ENCODE measurements around the gene PRKN. TPM values are rescaled to one million over a fixed set of nuclear protein-coding genes. Genes with fewer than 3 reads are reported as not detected.

PRKN gene
- total and polyA plus RNA-seq, 9 of the 15 experiments (the other 6 are each of a cell fraction or from before 2014, with no cell fraction given), result 0.03 to 0.96 (median 0.15) TPM; not detected in 2

- 0% methylated on average over 6 of the region's 6 CpGs for WGBS (ENCODE audit: insufficient coverage, low coverage, missing lambda C conversion rate)
- in situ Hi-C loops (cut with MboI), result no loop called here
- CTCF ChIA-PET (ENCODE audit: low intra/inter-chr PET ratio), result no interaction called here
Measured at GRCh38 chr6:162525181-162525580, 202.4 kb downstream of the PRKN start.

More at GRCh38 chr6:162525181-162525580, 202.4 kb downstream of the PRKN start:
- Histone ChIP-seq H2AFZ (ENCODE audit: low read depth, low read length) (no peak overlapping the region), H3K4me3 (no peak overlapping the region), H3K36me3 (ENCODE audit: control insufficient read depth, insufficient read depth, low read length) (no peaks in the 10 kb centered on the region), H3K79me2 (ENCODE audit: control insufficient read depth, insufficient read depth, low read length) (no peaks in the 10 kb centered on the region), H3K9ac (ENCODE audit: insufficient read depth in 1 of 2, low read depth in 2 of 2, low read length in 2 of 2) (no peak overlapping the region), H3K4me1 (replicated peaks in 1 of 2; ENCODE audit: control insufficient read depth in 2 of 2, insufficient read depth in 2 of 2, low read length in 2 of 2) (no peaks in the 10 kb centered on the region), H3K27ac (ENCODE audit: extremely low read depth, low read depth, low read length) (no peak overlapping the region), H3K4me2 (ENCODE audit: insufficient read depth, low read length) (no peak overlapping the region), H4K20me1 (replicated peaks; ENCODE audit: control insufficient read depth, insufficient read depth, low read length) (no peaks in the 10 kb centered on the region), H3K9me1 (ENCODE audit: control insufficient read depth, insufficient read depth, low read length) (no peaks in the 10 kb centered on the region), H3K9me3 (replicated peaks; ENCODE audit: control insufficient read depth, insufficient read depth, low read depth, low read length) (no peaks in the 10 kb centered on the region), H3K27me3 (ENCODE audit: control insufficient read depth in 2 of 2, insufficient read depth in 2 of 2, low read length in 2 of 2) (no peaks in the 10 kb centered on the region)
- no peak for FAIRE-seq
- ATAC-seq, result no peak
- POLR2A ChIA-PET, result no interaction called here
- DNase-seq (ENCODE audit: extremely low read depth in 1 of 4, low spot score in 3 of 4), result no peak
- TF ChIP-seq, protein P1, sequence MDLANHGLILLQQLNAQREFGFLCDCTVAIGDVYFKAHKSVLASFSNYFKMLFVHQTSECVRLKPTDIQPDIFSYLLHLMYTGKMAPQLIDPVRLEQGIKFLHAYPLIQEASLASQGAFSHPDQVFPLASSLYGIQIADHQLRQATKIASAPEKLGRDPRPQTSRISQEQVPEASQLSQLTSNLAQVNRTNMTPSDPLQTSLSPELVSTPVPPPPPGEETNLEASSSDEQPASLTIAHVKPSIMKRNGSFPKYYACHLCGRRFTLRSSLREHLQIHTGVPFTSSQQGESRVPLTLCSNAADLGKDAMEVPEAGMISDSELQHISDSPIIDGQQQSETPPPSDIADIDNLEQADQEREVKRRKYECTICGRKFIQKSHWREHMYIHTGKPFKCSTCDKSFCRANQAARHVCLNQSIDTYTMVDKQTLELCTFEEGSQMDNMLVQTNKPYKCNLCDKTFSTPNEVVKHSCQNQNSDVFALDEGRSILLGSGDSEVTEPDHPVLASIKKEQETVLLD (IDR thresholded peaks at IDR 0.05), result no peak
- no peak for TF ChIP-seq ILF3 (IDR thresholded peaks at IDR 0.05; ENCODE audit: borderline replicate concordance)
- TF ChIP-seq ZNF444 (CRISPR knock-in tag; IDR thresholded peaks at IDR 0.05), result no peak
- TF ChIP-seq FIP1L1 (IDR thresholded peaks at IDR 0.05; ENCODE audit: low read depth, low read length, poor library complexity, severe bottlenecking), result no peak
- TF ChIP-seq, protein P2, sequence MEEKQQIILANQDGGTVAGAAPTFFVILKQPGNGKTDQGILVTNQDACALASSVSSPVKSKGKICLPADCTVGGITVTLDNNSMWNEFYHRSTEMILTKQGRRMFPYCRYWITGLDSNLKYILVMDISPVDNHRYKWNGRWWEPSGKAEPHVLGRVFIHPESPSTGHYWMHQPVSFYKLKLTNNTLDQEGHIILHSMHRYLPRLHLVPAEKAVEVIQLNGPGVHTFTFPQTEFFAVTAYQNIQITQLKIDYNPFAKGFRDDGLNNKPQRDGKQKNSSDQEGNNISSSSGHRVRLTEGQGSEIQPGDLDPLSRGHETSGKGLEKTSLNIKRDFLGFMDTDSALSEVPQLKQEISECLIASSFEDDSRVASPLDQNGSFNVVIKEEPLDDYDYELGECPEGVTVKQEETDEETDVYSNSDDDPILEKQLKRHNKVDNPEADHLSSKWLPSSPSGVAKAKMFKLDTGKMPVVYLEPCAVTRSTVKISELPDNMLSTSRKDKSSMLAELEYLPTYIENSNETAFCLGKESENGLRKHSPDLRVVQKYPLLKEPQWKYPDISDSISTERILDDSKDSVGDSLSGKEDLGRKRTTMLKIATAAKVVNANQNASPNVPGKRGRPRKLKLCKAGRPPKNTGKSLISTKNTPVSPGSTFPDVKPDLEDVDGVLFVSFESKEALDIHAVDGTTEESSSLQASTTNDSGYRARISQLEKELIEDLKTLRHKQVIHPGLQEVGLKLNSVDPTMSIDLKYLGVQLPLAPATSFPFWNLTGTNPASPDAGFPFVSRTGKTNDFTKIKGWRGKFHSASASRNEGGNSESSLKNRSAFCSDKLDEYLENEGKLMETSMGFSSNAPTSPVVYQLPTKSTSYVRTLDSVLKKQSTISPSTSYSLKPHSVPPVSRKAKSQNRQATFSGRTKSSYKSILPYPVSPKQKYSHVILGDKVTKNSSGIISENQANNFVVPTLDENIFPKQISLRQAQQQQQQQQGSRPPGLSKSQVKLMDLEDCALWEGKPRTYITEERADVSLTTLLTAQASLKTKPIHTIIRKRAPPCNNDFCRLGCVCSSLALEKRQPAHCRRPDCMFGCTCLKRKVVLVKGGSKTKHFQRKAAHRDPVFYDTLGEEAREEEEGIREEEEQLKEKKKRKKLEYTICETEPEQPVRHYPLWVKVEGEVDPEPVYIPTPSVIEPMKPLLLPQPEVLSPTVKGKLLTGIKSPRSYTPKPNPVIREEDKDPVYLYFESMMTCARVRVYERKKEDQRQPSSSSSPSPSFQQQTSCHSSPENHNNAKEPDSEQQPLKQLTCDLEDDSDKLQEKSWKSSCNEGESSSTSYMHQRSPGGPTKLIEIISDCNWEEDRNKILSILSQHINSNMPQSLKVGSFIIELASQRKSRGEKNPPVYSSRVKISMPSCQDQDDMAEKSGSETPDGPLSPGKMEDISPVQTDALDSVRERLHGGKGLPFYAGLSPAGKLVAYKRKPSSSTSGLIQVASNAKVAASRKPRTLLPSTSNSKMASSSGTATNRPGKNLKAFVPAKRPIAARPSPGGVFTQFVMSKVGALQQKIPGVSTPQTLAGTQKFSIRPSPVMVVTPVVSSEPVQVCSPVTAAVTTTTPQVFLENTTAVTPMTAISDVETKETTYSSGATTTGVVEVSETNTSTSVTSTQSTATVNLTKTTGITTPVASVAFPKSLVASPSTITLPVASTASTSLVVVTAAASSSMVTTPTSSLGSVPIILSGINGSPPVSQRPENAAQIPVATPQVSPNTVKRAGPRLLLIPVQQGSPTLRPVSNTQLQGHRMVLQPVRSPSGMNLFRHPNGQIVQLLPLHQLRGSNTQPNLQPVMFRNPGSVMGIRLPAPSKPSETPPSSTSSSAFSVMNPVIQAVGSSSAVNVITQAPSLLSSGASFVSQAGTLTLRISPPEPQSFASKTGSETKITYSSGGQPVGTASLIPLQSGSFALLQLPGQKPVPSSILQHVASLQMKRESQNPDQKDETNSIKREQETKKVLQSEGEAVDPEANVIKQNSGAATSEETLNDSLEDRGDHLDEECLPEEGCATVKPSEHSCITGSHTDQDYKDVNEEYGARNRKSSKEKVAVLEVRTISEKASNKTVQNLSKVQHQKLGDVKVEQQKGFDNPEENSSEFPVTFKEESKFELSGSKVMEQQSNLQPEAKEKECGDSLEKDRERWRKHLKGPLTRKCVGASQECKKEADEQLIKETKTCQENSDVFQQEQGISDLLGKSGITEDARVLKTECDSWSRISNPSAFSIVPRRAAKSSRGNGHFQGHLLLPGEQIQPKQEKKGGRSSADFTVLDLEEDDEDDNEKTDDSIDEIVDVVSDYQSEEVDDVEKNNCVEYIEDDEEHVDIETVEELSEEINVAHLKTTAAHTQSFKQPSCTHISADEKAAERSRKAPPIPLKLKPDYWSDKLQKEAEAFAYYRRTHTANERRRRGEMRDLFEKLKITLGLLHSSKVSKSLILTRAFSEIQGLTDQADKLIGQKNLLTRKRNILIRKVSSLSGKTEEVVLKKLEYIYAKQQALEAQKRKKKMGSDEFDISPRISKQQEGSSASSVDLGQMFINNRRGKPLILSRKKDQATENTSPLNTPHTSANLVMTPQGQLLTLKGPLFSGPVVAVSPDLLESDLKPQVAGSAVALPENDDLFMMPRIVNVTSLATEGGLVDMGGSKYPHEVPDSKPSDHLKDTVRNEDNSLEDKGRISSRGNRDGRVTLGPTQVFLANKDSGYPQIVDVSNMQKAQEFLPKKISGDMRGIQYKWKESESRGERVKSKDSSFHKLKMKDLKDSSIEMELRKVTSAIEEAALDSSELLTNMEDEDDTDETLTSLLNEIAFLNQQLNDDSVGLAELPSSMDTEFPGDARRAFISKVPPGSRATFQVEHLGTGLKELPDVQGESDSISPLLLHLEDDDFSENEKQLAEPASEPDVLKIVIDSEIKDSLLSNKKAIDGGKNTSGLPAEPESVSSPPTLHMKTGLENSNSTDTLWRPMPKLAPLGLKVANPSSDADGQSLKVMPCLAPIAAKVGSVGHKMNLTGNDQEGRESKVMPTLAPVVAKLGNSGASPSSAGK (IDR thresholded peaks at IDR 0.05), result no peak
- TF ChIP-seq GTF2E2 (tag; IDR thresholded peaks at IDR 0.05), result no peak
- TF ChIP-seq ZNF197 (CRISPR knock-in tag; IDR thresholded peaks at IDR 0.05; ENCODE audit: low read depth), result no peak
- TF ChIP-seq SMARCA5 (IDR thresholded peaks at IDR 0.05), result no peak
- TF ChIP-seq ZNF121 (CRISPR knock-in tag; conservative IDR thresholded peaks at IDR 0.05), result no peak
- no peak for TF ChIP-seq RBBP5 (IDR thresholded peaks at IDR 0.05; ENCODE audit: borderline replicate concordance, insufficient read depth, low read length, poor library complexity, severe bottlenecking)
- no peak for TF ChIP-seq NFXL1 (CRISPR knock-in tag; IDR thresholded peaks at IDR 0.05)
- intact Hi-C loops (cut with micrococcal nuclease), result no loop called here
- BruUV-seq (replicated peaks), result no TSS peak
